Upper lobe of left lung (tissue), 4 donors: ENCODE results near the gene HNRNPUL1.
A peak's percentile ranks its signal among the peaks of the same experiment; 100 is the strongest.

Experiments used
- CTCF ChIP-seq, 6 experiments: fragments of 450-650 bp in 4 of 6; fragments of 200-600 bp in 2 of 6; sonication (generic) in 2 of 6; IDR thresholded peaks; one replicate each; pipeline ENCODE4 v1.5.1; 2016 to 2019; ENCODE audit warnings: antibody characterized with exemption in 6 of 6
- POLR2A ChIP-seq, 4 donors: fragments of 450-650 bp; IDR thresholded peaks; one replicate each; pipeline ENCODE4 v1.5.1; 2016 to 2017; ENCODE audit warnings: antibody characterized with exemption in 4 of 4, mild to moderate bottlenecking in 2 of 4

- TF ChIP-seq POLR2A (IDR thresholded peaks at IDR 0.05) (no peak), CTCF (IDR thresholded peaks at IDR 0.05) (peak; percentile 29 to 72 (median 44))
Measured at GRCh38 chr19:41352609-41353465, 88.7 kb downstream of the HNRNPUL1 start.
